ENCODE data around the gene ZDHHC14. TPM values are rescaled to one million over a fixed set of nuclear protein-coding genes. Genes with fewer than 3 reads are reported as not detected.

Gene ZDHHC14
- total RNA-seq, 1 donor from 2014 or later: 26.1 TPM

DNA sequence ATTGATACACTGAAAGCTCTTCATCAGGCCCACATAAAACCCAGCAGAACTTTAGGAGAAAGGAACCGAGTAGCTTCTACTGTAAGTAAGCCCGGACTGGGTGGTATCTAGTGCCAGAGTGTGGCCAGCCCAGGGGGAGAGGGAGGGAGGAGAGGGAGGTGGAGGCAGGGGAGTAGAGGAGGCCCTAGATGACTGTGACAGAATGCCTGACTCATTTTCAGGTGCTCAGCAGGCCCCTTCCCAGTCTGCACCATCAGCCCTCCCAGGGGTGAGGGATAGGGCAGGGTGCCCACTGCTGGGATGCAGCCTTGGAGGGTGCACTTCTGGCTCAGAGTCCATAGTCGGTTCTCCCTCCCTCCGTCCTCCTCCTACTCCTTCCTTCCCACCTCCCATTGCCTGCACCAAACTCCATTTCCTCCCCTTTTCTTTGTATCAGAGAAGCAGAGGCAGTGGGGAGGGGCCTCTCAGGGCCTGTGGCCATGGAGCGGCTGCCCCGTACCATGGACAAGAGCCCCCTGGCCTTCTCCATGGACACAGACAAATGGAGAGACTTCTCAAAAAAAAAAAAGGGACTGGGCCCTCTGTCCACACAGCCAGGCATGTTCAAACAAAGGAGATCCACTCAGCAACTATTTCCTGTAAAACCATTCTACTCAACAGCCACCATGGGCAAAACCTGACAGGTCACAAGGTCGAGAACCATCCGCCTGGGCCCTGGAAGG, 257.1 kb downstream of the ZDHHC14 start:
- intact Hi-C loops (cut with DNase I): no loop called here

DNA sequence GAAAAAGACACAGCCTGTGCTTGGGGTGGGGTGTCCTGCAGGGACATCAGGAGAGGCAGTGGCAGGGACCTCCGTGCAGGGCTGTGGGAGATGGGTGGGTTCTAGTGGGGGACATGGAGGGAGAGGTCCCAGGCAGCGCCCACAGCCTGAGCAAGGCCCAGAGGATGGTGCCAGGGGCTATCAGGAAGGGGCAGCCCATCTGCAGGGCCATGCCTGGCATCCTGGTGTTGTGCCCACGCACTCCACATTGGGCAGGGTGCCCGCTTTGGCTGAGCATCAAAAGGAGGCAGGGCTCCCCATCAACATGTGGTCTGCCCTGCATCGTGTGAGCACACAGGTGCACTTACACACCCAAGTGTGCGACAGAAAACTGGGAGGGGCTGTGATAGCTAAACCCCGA, 257.8 kb downstream of the ZDHHC14 start:
- peak; percentile 68 for DNase-seq (ENCODE audit: low spot score)
- intact Hi-C loops (cut with DNase I): no loop called here

More for the DNA sequence above, 257.1 kb downstream of the ZDHHC14 start:
- peak; percentile 43 for DNase-seq (ENCODE audit: low spot score)

DNA sequence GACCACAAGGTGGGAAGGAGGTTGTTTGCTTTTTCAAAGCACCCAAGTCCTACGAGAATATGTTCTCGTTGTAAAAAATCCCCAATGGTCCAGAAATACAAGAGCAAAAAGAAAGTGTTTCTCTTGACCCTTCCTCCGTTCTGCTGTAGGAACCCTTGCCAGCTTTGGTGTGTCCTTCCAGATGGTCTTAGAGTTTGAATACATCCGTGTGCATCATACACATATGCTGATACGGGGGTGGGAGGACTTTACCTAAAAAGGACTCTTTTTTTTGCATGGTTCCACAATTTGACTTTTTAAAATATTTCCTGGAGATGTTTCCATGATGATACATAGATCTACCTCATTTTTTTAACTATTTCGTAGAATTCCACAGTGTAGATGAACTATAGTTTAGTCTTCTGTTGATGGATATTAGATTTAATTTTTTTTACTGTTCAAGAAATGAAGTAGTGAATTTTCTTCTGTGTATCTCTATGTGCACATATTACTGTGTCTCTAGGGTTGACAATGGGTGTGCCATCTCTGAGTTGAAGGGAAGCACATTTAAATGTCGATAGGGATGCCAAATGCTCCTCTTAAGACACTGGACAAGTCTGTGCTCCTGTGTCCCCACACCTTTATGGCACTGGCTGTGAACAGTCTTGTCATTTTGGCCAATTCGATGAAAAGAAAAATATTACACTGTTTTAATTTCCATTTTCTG, 259.9 kb downstream of the ZDHHC14 start:
- intact Hi-C loops (cut with DNase I): no loop called here
- no peak for DNase-seq (ENCODE audit: low spot score)

DNA sequence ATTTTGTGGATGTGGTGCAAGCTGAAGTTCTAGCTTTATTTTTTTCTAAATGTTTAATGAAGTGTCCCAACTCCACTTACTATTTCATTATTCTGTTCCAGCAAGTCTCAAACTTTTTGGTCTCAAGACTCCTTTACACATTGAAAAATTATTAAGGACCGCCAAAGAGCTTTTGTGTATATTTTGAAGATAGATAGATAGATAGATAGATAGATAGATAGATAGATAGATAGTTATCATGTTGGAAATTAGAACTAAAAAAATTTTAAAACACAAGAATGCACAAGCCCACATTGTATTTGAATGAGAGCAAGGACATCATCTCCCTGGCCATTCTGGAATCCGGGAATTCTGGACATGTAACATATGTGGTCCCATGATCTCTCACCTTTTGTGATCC, 260.8 kb downstream of the ZDHHC14 start:
- intact Hi-C loops (cut with DNase I): no loop called here
- no peak for DNase-seq (ENCODE audit: low spot score)

DNA sequence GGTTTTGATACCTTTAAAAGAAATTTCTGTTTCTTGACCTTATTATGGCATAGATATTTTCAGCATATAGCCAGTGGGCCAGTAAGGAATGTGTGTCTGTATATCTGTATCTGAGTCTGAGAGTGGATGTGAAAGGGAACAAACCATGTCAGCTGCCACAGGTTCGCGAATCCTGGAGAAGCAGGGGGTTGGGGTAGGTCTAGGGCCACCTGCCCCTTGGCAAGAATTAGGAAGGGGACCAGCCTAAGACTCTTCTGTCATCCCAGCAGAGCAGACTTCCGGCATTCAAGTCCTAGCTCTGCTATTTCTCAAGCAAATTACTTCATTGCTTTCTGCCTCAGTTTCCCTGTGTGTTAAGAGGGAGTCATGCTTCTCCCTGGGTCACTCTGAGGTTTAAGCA, 261.7 kb downstream of the ZDHHC14 start:
- intact Hi-C loops (cut with DNase I): no loop called here
- peak; percentile 64 for DNase-seq (ENCODE audit: low spot score)

DNA sequence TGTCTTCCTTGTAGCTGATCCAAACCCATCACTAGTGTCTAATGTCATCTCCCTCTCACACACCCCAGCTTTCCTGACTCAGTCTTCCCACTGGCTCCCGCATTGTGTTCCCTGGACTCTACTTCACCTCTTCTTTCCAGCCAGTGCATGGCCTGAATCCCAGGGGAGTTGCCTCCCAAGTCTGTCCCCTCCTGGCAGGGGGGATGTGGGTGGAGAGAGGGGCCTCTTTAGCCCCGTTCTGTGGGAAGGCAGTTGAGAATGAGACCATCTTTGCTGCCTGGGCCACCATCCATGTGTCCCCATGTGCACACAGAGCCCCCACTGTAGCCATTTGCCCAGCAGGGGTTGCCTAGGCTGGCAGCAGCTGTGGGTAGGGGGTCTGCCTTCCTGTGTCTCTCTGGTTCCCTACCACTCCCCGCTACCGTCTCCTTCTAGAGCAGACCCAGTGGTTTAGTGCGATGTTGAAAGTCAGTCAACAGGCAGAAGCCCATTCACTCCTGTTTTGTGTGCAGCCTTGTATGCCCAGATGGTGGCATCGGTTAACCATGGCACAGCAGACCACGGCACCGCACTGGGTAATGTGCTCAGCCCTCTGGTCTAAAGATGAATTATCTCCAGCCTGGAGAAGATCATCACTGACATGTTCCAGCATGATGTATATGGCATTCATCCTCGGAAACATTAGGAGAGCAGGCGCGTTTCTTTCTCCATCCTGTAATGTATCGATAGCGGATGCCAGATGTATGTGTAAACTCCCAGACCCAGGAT, 263.2 kb downstream of the ZDHHC14 start:
- intact Hi-C loops (cut with DNase I): no loop called here
- DNase-seq (ENCODE audit: low spot score): peak; percentile 65

DNA sequence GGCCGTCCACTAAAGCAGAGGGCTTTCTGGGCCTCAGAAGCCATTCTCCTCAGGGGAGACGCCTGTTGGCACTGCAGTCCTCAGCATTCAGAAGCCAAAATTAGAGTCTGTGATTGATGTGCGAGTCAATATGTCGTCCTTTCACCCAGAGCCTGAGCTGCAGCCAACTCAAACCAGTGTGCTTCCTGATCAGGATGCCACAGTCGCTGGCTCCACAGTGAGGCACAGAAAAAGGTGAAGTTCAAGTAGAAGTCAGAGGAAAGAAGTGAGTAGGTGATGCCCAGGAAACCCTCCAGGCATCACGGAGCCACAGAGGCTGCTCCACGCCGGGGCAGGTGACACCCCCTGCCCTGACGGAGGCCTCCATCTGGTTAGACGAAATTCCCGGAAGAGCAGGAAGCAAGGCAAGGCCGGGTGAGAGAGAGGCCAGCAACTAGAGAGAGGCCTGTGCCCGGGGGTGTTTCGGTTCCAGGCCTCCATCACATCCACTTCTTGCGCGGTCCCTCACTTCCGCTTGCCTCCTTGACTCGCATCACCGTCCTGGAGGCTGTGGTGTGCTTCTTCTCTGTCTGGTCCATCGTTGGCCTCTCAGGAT, 264.3 kb downstream of the ZDHHC14 start:
- peak; percentile 63 for DNase-seq (ENCODE audit: low spot score)
- intact Hi-C loops (cut with DNase I): no loop called here

DNA sequence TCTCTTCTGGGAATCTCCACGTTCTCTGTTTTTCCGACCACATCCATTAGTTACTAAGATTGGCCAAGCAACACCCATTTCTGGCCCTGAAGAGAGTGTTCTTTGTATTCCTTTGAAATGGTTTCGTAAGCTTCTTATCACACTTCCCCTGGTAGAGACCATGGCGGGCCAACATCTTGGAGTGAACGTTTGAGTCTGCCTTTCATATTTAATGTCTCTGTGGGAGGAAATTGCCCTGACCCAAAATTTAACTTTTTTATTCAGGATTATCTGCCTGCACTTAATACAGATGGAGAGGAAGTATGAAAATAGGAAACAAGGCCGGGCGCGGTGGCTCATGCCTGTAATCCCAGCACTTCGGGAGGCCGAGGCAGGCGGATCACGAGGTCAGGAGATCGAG, 265.0 kb downstream of the ZDHHC14 start:
- intact Hi-C loops (cut with DNase I): no loop called here
- peak; percentile 72 for DNase-seq (ENCODE audit: low spot score)

DNA sequence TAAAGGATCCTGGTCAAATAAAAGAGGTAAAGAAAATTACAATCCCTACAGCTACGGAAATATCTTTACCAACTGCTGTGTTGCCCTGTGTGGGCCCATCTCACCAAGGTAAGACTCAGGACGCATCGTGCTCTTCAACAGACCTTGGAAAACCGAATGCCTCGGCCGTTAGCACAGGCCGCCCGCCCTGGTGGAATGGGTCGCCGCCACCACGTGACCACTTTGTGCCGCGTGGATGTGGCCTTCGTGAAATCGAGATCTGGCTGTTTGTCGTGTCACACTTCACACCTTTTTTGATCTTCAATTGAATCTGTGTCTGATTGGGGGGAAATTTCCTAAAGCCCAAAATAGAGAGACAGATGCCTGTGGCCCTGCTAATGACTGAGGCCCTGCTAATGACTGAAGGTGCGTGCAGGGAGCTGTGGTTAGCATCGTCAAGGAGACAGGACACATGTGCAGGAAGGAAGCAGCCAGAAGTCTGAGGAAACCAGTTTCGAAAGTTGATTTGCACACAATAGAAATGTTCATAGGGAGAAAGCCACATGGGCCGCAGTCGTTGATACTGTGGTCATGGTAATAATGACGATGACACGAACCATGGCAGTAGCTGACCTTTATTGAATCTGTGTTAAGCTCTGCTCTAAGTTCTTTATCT, 266.4 kb downstream of the ZDHHC14 start:
- intact Hi-C loops (cut with DNase I): no loop called here
- DNase-seq (ENCODE audit: low spot score): peak; percentile 69

DNA sequence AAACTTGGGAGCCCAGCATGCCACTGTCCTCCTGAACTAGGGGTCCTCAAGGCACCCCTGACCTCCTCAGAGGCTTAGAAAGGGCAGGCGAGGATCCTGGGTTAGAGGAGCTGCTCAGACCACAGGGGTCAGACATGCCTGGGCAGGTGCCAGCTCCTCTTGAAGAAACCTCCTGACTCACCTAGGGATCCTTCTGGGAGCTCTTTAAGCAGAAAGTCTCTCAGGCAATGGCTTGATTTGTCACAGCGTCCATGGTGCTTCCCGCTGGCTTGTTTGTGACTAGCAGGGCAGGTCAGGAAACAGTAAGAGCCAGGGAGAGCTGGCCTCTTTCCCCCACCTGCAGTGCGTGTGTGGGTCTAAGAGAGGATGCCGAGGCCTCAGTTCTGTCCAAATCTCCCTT, 267.6 kb downstream of the ZDHHC14 start:
- intact Hi-C loops (cut with DNase I): no loop called here
- peak; percentile 57 for DNase-seq (ENCODE audit: low spot score)

DNA sequence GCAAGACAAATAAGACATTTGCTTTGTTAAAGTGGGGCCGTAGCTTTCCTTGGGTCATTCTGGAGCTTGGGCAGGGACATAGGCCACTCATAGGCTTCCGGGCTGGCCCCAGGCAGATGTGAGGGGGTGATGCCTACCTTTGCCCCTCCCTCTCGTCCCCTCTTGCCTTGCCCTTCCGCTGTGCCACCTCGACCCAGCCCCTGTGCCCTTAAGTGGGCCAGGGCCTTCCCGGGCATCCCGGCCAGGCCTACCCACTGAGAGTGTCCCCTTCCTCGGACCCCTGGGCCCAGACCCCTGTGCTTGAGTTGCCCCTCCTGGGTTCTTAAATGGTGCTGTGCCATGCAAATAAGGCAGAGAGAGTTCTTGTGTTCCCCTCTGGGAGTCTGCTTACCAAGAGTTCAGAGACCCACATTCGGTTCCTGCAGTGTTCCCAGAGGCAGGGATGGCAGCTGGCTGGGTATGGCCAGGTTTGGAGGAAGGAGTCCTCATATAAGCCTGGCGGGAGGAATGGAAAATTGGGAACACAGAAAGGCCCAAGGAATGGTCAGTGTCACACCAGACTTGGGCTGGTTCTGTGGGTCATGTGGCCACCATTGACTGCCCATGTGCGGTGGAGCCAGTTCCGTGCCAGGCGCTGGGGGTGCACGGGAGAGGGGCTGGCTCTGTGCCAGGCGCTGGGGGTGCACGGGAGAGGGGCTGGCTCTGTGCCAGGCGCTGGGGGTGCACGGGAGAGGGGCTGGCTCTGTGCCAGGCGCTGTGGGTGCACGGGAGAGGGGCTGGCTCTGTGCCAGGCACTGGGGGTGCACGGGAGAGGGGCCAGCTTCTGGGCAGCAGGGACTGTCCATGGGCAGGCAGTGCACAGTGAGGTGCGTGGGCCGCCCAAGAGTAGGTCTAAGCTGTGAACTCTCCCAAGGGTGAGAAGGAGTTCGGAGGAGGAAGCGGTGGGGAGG, 268.6 kb downstream of the ZDHHC14 start:
- DNase-seq (ENCODE audit: low spot score): peak; percentile 73
- intact Hi-C loops (cut with DNase I): no loop called here

DNA sequence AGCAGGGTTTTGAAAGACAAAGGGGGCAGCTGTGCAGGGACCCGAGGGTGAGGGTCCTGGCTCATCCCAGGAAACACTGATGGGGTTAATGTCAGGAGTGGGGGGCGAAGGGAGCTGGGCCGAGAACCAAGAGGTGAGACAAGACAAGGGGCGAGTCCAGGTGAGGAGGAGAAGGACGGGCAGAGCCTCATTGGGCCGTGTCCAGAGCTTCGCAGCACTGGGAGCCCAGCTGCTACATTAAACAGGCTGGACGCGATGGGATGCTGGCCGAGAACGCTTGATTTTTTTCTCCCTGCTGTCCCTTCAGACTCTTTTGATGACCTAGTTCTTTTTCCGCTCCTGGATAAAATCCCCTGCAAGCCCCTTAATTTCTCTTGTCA, 269.3 kb downstream of the ZDHHC14 start:
- intact Hi-C loops (cut with DNase I): no loop called here
- DNase-seq (ENCODE audit: low spot score): peak; percentile 78

DNA sequence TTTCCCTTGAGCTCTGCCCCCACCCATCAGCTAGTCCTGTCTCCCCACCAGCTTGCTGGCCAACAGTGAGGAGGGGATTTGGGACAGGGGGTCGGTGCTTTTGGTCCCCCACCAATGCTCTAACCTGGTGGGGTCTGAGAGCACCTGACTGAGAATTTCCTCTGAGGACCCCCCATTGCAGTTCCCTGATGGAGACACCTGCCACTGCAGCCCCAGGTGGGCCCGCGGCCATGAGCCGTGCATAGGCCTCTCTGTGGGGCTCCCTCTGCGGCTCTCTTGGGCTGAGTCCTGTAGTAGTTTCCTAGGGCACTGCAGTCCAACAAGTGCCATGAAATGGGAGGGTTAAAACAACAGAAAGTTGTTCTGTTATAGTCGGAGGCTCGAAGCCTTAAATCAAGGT, 269.8 kb downstream of the ZDHHC14 start:
- intact Hi-C loops (cut with DNase I): no loop called here
- no peak for DNase-seq (ENCODE audit: low spot score)

DNA sequence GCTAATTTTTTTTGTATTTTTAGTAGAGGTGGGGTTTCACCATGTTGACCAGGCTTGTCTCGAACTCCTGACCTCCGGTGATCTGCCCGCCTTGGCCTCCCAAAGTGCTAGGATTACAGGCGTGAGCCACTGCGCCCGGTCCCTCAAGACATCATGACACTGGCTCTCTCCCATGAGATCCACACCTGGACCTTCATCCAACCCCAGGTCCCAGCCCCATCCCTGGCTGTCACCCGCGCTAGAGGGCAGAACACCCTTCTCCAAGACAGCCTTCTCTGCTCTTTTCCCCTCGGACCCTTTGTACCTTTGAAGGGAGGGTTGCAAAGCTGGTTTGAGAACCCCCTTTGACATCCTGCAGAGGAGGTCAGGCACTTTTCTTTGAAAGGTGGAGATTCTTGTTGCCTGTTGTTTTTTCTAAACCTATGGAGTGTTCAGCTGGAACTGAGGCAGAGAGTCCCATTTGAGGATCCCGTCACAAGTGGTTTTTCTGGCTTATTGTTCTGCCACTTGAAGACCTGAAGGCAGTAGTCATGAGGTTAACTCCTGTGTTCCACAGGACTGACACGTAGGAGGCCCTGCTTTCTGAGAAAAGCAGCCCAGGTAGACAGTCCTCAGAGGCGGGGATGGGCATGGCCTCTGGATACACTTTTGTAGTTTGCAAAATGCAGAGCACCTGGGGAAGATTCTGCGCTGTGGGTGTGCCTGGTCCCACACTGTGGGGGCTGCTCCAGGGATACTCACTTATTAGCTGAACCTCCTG, 270.9 kb downstream of the ZDHHC14 start:
- intact Hi-C loops (cut with DNase I): no loop called here
- peak; percentile 74 for DNase-seq (ENCODE audit: low spot score)

DNA sequence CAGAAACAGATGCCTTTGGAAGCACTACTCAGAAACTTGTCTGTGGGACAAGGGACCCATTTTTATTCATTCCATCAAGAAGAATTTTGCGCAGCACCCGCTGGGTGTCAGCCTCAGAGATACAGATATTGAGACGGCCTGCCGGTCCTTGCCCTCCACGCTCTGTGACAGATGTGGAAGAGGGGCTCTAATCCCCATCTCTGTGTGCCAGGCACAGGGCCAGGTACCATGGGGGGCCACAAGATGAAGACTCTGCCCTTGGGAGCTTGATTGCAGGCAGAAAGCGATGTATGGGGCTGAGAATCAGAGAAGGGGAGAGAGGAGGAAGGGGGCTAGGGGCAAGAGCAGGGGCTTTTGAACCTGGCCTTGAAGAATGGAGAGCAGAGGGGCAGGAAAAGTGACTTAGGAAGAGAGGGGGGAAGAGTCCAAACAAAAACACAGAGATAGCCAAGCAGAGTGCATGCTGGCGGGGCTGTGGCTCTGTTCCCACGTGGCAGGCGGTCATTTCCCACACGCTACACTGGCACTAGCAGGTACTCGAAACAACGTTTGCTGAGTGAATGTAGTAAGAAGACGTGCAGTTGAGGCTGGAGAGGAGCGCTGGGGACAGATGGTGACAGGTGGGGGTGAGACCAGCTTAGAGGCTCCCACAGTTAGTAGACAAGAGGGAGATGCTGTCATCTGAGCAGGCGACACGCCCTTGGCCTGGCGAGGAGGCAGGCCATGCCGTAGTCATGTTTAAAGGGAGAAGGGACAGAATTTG, 271.8 kb downstream of the ZDHHC14 start:
- no peak for DNase-seq (ENCODE audit: low spot score)
- intact Hi-C loops (cut with DNase I): no loop called here

DNA sequence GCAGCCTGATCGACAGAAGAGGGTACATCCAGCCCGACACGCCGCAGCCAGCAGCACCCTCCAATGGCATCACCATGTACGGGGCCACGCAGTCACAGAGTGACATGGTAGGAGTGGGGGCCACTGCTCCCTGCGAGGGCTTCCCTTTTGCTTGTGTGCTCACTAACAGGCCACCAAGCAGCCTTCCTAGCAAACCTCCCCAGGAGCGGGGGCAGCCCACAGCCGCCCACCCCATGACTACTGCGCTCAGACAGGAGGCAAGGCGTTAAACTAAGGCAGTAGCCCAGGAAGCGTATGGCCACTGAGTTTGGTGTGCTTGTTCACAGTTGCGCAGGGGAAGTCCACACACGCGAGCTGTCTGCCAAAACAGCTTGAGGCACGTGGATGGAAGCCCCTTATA, 272.5 kb downstream of the ZDHHC14 start:
- intact Hi-C loops (cut with DNase I): no loop called here
- DNase-seq (ENCODE audit: low spot score): no peak

DNA sequence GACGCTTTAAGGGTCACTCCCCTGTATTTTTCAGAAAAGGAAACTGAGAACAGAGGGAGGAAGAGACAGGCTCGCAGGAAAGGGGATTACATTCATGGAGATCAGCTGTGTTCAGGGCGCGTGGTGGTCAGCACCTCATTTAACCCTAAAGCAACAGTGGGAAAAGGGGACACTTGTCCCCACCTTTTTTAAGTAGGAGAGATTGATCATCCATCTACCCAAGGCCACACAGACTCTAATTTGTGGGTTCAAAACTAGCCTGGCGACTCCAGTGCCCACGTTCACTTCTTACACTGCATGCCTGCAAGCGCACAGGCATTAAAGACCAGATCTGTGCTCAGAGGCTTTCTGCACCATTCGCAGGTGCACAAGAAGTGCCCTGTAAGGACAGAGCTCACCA, 274.1 kb downstream of the ZDHHC14 start:
- DNase-seq (ENCODE audit: low spot score): no peak
- intact Hi-C loops (cut with DNase I): no loop called here

All from cardiac septum (tissue), 1 donor.